ENCODE measurements around the gene KRT7. TPM values are rescaled to one million over a fixed set of nuclear protein-coding genes. Genes with fewer than 3 reads are reported as not detected.

The KRT7 gene
- total RNA-seq, 1 experiment from 2014 or later, result 3,783 TPM

DNA sequence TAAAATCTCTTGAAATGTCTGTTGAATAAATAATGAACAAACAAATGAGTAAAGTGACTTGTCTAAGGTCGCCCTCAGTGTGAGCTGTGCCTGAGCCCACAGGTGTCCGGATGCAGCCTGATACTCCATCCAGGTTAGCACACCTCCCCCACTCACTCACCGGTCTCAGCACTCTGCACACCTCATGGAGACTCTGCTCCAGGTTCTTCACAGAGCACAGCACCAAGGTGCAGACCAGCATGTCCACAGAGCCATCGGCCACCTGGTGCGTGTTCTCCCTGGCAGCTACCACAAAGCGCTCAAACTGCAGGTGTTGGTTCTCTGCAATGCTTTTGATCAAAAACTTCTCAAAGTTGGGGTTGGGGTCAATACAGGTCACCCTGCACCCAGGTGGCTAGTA lies 4.1 kb upstream of the KRT7 start:
- POLR2A ChIA-PET (ENCODE audit: unreplicated experiment), result interaction anchor here (0.6 to 0.7 kb wide), 2 partner anchors 743 to 850 kb away, joined by 5 to 23 read pairs; partner anchors contain the start of gene SPRYD3
- no peaks in the 10 kb centered on the region for H3K36me3 ChIP-seq (ENCODE audit: low read depth)
- CTCF ChIA-PET, result interaction anchor here (1.5 kb wide), 1 partner anchor 13 kb away, joined by 10 read pairs; no protein-coding TSS in a partner anchor
- no peak overlapping the region for H3K4me3 ChIP-seq
- H3K9me2 ChIP-seq (ENCODE audit: insufficient read depth), result no peaks in the 10 kb centered on the region
- no peak overlapping the region for H2AFZ ChIP-seq
- peaks cover 48% of the 10 kb centered on the region for H3F3A ChIP-seq (ENCODE audit: insufficient read depth, low read depth)
- peaks cover 5% of the 10 kb centered on the region for H4K20me1 ChIP-seq (ENCODE audit: insufficient read depth)
- no TSS peak for BruUV-seq (replicated peaks)
- H3K9me3 ChIP-seq (ENCODE audit: insufficient read depth, low read depth), result no peaks in the 10 kb centered on the region
- H3K4me2 ChIP-seq, result peak overlapping the region; percentile 99
- H3K27ac ChIP-seq, result peak overlapping the region; percentile 97
- H3K27me3 ChIP-seq (ENCODE audit: insufficient read depth, low read depth), result no peaks in the 10 kb centered on the region
- peak in 1 of 2 experiments; percentile 33 for DNase-seq
- TF ChIP-seq, protein P1, sequence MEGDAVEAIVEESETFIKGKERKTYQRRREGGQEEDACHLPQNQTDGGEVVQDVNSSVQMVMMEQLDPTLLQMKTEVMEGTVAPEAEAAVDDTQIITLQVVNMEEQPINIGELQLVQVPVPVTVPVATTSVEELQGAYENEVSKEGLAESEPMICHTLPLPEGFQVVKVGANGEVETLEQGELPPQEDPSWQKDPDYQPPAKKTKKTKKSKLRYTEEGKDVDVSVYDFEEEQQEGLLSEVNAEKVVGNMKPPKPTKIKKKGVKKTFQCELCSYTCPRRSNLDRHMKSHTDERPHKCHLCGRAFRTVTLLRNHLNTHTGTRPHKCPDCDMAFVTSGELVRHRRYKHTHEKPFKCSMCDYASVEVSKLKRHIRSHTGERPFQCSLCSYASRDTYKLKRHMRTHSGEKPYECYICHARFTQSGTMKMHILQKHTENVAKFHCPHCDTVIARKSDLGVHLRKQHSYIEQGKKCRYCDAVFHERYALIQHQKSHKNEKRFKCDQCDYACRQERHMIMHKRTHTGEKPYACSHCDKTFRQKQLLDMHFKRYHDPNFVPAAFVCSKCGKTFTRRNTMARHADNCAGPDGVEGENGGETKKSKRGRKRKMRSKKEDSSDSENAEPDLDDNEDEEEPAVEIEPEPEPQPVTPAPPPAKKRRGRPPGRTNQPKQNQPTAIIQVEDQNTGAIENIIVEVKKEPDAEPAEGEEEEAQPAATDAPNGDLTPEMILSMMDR (conservative IDR thresholded peaks at IDR 0.05), result no peak
- TF ChIP-seq EZH2 (IDR thresholded peaks at IDR 0.05; ENCODE audit: low read depth), result no peak
- H3K79me2 ChIP-seq (ENCODE audit: low read depth), result peaks cover 25% of the 10 kb centered on the region
- peaks cover 77% of the 10 kb centered on the region for H3K4me1 ChIP-seq (replicated peaks; ENCODE audit: insufficient read depth)
- intact Hi-C loops (cut with micrococcal nuclease; ENCODE audit: unreplicated experiment), result no loop called here

DNA sequence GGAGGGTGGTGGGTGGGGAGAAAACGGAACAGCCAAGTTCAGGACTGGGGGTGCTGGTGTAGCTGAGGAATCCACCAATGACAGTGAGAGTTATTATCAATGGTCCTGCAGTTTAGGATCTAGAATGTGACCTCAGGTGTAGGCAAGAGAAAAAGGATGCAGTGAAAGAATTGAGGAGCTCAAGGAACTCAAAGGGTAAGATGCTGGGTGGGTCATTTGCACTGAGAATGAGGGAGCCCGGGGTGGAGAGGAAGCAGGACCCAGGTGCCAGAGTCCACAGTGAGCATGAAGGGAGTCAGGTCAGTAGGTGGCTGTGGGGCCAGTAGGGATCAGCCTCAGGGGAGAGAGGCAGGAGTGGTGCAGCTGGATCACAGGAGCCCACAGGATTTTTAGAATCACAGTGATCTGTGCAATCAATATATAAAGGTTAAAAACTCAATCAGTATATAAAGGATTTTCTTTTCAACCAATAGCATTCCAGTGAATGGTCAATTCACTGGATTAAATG lies 3.2 kb upstream of the KRT7 start:
- Histone ChIP-seq H3K9me3 (ENCODE audit: insufficient read depth, low read depth) (no peaks in the 10 kb centered on the region), H3K27me3 (ENCODE audit: insufficient read depth, low read depth) (no peaks in the 10 kb centered on the region), H3K4me3 (no peak overlapping the region), H3F3A (ENCODE audit: insufficient read depth, low read depth) (peaks cover 56% of the 10 kb centered on the region), H4K20me1 (ENCODE audit: insufficient read depth) (peaks cover 14% of the 10 kb centered on the region), H3K79me2 (ENCODE audit: low read depth) (peaks cover 35% of the 10 kb centered on the region), H3K9me2 (ENCODE audit: insufficient read depth) (no peaks in the 10 kb centered on the region), H3K4me2 (peak overlapping the region; percentile 99), H3K27ac (peak overlapping the region; percentile 97), H3K36me3 (ENCODE audit: low read depth) (peaks cover 8% of the 10 kb centered on the region), H2AFZ (no peak overlapping the region), H3K4me1 (replicated peaks; ENCODE audit: insufficient read depth) (peaks cover 67% of the 10 kb centered on the region)
- ChIA-PET POLR2A (ENCODE audit: unreplicated experiment) (interaction anchor here (0.5 to 1.9 kb wide), 14 partner anchors 8 to 849 kb away, joined by 3 to 29 read pairs (median 6); partner anchors contain the start of gene SPRYD3), CTCF (interaction anchor here (1.5 kb wide), 1 partner anchor 14 kb away, joined by 10 read pairs; no protein-coding TSS in a partner anchor)
- no peak for DNase-seq
- TF ChIP-seq, protein P1 (conservative IDR thresholded peaks at IDR 0.05), result no peak
- no peak for TF ChIP-seq EZH2 (IDR thresholded peaks at IDR 0.05; ENCODE audit: low read depth)
- BruUV-seq (replicated peaks), result no TSS peak
- intact Hi-C loops (cut with micrococcal nuclease; ENCODE audit: unreplicated experiment), result loop anchor here (1.0 to 5.0 kb wide), 3 partner anchors 15 to 717 kb away; partner anchors contain the start of gene KRT18

DNA sequence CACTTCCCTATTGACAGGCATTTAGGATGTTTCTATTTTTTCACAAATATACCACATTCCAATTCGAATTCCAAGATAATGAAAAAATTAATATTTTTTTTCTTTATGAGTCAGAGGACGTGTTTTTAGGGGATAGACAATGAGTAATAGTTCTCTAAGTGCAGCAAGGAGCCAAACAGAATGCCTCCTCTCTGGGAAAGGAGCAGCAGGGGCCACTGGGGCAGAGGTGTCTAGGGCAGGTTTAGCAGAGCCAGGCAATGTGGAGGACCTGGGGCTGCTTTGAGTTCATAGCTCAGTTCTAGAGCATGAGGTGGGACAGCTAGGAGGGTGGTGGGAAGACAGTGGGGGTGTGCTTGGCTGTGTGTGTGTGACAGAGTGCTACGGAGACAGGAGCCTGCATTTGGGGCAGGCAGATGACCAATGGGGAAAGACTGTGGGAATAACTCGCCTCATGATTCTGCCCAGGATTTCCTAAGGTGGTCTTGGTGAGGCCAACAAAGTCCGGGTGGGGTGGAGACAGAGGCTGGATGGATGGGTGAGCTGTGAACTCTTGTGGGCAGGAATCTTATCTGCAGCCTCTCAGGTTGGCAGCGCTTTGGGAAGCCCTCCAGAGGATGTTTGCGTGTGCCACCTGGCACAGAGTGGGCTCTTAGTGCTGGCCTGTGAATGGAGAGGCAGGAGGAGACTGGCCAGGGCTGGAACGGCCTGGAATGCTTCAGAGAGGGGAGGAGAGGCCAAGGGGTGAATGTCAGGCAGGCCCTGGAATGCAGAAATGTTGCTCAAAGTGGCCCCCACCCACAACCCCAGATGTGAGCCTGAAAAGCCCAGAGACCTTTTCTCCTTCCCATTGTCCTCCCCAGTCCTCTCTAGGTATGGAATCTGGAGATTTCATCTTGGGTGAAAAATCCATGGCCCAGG lies 2.4 kb upstream of the KRT7 start:
- intact Hi-C loops (cut with micrococcal nuclease; ENCODE audit: unreplicated experiment), result loop anchor here (1.0 to 5.0 kb wide), 6 partner anchors 15 to 717 kb away; partner anchors contain the start of genes KRT18 and KRT80
- peaks cover 65% of the 10 kb centered on the region for H3K4me1 ChIP-seq (replicated peaks; ENCODE audit: insufficient read depth)
- no TSS peak for BruUV-seq (replicated peaks)
- H3K79me2 ChIP-seq (ENCODE audit: low read depth), result peaks cover 42% of the 10 kb centered on the region
- no peaks in the 10 kb centered on the region for H3K9me3 ChIP-seq (ENCODE audit: insufficient read depth, low read depth)
- H3K4me3 ChIP-seq, result peak overlapping the region; percentile 96
- peak; percentile 85 to 97 for DNase-seq
- POLR2A ChIA-PET (ENCODE audit: unreplicated experiment), result interaction anchor here (0.5 to 1.9 kb wide), 16 partner anchors 9 to 695 kb away, joined by 3 to 29 read pairs (median 6); no protein-coding TSS in a partner anchor
- H3K27ac ChIP-seq, result peak overlapping the region; percentile 97
- TF ChIP-seq, protein P1 (conservative IDR thresholded peaks at IDR 0.05), result no peak
- no peak for TF ChIP-seq EZH2 (IDR thresholded peaks at IDR 0.05; ENCODE audit: low read depth)
- H3K27me3 ChIP-seq (ENCODE audit: insufficient read depth, low read depth), result no peaks in the 10 kb centered on the region
- H3F3A ChIP-seq (ENCODE audit: insufficient read depth, low read depth), result peaks cover 63% of the 10 kb centered on the region
- CTCF ChIA-PET, result interaction anchor here (0.8 to 1.5 kb wide), 2 partner anchors 14 to 49 kb away, joined by 3 to 10 read pairs; no protein-coding TSS in a partner anchor
- peak overlapping the region; percentile 99 for H3K4me2 ChIP-seq
- peaks cover 22% of the 10 kb centered on the region for H4K20me1 ChIP-seq (ENCODE audit: insufficient read depth)
- H3K9me2 ChIP-seq (ENCODE audit: insufficient read depth), result no peaks in the 10 kb centered on the region
- peaks cover 16% of the 10 kb centered on the region for H3K36me3 ChIP-seq (ENCODE audit: low read depth)
- no peak overlapping the region for H2AFZ ChIP-seq
